HG03558 (cell line): ENCODE data around the gene SEMA6C.

Experiments
- ATAC-seq: cut with Tn5 transposase; IDR thresholded peaks from one replicate; pipeline ENCODE4 v1.9.1; 2021; ENCODE audit warnings: moderate number of reproducible peaks; ENCODE audit not compliant: unreplicated experiment; ENCODE audit errors: extremely low read depth

SEMA6C gene

DNA sequence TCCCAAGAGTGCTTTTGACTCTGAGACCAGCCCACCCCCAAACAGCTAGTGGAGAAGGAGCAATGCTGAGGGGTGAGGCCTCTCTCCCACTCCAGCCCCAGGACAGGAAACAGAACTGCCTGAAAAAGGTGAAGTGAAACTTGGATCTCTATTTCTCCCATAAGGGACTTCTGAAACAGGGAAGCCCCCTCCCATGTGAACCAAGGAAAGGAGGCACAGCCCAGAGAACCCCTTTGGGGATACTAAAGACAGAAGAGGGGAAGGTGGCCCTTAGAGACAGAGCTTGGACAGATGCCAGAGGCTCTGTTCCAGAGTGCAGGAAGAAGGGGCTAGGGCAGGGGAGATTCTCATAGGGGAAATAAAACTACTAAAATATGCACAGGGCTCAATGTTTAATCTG, 12.9 kb upstream of the SEMA6C start:
- ATAC-seq: no peak

DNA sequence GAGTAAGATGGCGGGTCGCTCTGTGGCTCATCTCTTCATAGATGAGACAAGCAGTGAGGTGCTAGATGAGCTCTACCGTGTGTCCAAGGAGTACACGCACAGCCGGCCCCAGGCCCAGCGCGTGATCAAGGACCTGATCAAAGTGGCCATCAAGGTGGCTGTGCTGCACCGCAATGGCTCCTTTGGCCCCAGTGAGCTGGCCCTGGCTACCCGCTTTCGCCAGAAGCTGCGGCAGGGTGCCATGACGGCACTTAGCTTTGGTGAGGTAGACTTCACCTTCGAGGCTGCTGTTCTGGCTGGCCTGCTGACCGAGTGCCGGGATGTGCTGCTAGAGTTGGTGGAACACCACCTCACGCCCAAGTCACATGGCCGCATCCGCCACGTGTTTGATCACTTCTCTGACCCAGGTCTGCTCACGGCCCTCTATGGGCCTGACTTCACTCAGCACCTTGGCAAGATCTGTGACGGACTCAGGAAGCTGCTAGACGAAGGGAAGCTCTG, 12.4 kb upstream of the SEMA6C start:
- ATAC-seq: no peak

DNA sequence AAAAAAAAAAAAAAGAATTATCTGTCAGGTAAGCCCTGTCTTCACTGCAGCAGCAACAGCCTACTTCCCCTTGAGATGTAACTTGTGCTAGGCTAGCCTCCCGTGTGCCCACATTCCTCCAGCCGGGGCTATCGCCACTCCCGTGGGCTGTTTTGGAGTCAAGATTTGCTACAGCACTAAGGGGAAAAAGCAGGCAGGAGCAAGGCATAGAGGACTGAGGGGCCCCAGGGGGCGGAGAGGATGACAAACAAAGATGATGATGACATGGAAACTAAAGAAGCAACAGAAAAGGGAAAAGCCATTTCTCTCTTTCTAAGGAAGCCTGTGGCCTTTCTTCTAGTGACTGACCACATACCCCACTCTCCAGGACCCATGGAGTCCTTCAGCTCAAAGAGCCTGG, 11.9 kb upstream of the SEMA6C start:
- ATAC-seq: no peak

DNA sequence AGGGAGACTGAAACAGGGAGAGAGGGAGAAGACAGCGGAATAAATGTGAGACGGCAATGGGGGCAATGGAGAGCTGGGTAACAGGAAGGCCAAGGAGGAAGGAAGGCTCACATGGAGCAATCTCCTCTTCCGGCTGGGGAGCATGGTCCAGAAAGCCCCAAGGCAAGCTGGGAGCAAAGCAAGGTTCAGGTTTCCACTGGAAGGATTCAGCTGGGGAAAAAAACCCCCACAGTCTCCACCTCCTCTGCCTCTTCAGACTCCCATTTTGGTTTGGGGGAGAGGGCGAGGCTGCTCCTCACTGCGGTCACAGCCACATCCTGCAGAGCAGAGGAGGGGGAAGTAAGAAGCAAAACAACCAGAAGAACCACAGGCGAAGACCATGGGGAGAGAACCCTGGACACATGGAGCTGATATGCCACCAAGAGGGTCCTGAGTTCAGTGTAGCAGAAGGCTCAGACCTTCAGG, 10.7 kb upstream of the SEMA6C start:
- ATAC-seq: no peak

DNA sequence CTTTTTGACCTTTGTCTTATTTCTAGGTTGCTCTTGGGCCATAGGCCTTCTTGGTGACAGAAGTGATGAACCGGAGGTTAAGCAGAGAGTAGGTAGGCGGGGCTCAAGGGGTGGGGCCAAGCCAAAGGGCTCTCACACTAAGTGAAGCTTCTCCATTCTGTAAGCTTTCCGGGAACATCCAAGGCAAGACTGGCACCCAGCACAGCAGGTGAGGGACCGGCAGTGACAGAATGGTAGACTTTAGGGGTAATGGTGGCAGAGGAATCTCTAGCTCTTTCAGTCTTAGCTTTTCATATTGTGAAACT, 10.0 kb upstream of the SEMA6C start, which contains the start of gene TNFAIP8L2:
TNFAIP8L2 (plus strand) TSS at position 135 of the 305 bp plus-strand sequence. CDS start 2,049 bp downstream, outside the sequence.
- ATAC-seq: no peak

DNA sequence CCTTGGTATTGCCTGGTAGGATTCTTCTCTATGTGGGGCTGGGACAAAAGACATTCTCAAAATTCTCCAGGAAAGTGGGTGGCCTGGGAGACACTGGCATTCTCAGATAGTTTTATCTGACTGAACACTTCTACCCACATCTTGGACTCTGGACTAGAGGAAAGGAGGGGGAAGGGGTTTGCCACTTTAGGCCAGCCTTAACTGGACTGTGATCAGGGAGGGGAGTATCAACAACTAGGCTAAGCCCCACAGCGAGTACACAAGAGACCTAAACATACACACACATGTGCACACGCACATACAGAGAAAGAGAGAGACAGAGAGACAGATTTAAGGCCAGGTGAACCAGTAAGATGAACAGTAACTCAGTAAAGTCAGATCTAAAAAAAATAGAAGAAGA, 1.2 kb upstream of the SEMA6C start:
- ATAC-seq: no peak

DNA sequence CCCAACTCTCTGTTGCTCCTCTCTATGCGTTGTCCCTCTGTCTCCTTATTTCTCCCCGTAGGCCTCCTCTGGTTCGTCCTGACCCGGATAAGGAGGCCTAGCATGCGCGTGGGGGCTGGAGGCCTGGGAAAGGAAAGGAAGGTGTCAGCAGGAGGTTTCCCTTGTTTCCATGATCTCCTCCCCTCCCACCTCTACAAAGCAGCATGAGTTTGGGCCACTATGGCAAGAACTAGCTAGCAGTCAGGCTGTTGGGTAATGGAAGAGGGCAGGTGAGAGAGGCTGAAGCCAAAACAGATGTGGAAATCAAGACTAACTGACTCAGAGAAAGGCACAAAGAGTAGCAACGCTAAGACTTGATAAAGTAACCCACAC, 687 bp upstream of the SEMA6C start:
- no peak for ATAC-seq

DNA sequence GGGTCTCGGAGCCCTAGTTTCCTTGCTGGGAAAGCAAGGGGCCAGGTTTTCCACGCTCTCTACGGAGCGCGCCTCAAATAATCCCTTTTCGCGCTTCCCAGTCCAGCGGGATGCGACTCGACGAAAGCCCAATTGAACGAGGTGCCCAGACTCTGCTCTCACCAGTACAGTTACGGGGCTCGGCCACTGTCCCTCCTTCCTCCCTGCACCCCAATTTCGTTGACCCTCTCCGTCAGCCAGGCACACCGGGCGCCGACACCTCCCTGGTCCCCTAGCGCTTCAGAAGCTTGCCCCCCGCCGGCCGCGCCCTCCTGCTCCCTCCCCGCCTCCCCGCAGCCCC, 389 bp downstream of the SEMA6C start:
- ATAC-seq: no peak

DNA sequence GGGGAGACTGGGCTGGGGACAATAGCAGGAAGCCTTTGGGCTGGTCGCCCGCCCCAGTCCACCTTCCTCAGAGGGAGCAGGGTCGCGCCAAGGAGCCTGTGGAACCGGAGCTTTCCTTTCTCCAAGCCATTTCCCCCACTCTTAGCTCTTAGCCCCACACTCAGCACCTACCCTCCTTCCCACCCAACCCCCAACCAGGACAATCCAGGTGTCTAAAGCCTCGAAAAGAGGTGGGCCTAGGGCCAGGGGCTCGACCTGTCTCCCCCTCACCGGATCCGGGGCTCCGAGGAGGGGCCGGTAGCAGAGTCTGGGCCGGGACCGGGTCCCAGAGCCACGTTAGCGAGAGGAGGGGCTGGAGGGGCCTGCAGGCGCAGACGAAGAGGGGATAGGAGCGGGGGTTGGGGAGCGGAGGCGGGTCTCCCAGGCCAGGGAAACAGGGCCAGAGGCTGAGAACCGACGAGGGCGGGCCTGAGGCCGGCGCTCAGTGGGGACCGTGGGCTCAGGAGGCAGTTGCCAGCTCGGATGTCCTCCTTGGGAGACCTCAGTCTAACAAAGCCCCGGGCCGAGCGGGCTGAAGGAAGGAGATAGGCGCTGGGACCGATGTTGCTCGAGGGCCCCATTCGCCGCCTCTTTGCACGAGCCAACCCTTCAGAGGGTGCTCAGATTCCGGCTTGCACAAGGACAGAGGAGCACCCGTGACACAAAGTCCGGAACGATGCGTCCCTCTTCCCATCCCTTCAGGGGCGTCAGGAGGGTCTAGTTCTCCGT, 943 bp downstream of the SEMA6C start:
- ATAC-seq: no peak

DNA sequence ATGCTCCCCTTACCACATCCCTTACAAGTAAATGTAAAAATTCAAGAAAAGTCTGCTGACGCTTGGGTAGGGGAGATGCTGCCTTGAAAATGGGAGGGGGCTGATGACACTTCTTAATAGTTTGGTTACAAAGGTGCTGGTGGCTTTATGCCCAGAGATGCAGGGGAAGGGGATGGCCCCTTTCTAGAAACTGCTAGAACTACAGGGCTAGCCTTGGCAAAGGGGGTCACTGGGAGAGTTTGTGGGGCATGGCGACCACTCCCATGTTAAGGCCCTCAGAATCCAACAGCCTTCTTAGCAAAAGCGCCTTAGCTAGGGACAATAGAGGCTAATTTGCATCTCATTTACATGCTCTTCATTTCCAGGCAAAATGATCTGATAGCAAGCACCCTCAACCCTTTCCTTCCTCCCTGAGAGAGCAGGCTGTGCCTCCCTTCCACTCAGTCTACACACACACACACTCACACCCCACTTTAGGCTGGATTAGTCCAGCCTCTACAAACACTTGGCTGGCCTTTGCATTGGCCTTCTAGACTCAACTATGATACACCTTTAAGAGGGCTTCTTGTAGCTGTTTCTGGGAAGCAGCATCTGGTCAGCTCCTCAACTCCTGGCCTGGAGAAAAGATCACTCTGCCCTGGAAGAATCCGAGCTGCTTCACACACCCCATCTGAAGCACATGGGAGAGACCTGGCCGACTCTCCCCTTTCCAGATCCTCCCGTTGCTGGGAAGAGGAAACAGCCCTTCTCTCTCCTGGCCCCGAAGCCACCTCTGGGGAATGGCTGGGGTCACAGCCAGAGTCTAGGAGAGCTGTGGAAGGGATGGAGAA, 1.7 kb downstream of the SEMA6C start:
- no peak for ATAC-seq

DNA sequence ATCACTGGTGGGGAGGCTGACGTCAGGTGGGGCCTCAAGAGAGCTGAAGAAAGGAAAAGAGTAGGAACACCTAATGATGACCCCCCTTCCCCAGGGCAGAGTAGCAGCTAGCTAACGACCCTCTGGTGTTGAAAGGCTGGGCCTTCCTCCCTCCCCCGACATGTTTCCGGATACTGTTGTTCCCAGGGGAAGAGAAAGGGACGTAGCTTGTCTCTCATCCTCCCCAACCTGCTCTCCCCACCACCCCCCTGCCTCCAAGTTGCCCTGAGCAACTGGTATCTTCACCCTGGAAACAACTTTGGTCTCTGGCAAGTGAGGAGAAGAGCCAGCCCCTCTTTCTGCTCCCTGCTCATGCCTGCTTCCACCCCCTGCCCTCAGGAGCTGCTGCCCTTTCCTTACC, 2.4 kb downstream of the SEMA6C start:
- ATAC-seq: no peak

DNA sequence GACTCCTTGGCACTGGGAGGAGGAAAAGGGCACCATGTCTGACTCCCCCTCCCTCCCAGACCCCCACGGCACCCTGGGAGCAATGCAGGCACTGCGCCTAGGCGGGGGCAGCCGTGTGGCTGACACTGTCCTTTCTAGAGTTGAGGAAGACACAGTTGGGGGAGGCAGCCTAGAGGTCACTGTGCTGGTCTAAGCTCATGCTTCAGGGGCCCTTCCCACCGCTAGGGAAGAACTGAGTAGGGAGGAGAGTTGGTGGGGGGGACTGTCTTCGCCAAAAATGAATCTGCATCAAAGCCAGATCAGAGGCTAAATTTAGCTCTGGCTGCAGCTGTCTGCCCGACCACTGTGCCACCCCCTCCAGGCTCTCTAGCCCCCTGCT, 3.4 kb downstream of the SEMA6C start:
- no peak for ATAC-seq

DNA sequence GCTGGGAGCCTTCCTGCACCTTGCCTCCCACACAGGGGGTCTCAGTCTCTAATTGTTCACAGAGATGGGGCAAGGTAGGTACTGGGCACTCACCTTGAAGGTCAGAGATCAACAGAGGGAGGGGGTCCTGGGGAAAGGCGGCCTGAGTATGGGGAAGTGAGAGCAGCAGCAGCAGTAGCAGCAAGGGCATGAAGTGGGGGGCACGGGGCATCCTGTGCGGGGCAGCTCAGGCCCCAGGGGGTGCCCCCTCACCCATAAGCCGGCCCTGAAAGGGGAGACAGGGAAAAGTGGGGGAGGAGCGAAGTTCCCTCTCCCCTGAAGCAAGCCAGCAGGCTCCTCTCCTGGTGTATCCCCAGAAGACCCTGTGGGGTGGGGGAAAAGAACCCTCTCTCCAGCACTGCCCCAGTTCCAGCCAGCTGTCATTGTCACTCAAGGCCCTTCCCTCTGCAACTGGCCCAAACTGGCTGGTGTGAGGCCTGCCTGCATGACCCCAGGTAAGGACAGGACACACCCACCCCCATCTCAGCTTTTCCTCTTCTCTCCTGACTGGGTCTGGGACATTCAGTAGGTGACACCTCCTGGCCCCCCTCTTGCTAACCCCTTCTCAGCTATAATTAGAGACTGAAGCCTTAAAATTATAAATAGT, 3.9 kb downstream of the SEMA6C start:
- no peak for ATAC-seq

DNA sequence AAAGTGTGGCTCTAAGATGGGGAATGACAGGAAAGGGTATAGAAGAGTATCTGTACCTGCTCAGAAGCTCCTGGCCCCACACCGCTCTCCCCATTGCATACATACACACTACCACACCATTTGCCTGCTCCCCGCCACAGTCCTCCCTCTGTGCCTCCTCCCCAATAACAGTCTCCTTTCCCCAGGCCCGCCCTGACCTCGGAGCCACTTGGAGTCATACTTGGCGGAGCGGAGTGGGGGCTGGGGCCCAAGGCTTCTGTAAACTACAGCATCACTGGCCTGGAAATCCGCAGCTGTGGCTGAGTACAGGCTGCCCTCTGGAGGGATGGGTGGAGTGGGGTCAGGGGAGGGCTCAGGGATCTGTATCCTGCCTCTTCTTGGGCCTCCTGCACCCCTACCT, 8.6 kb downstream of the SEMA6C start:
- no peak for ATAC-seq

DNA sequence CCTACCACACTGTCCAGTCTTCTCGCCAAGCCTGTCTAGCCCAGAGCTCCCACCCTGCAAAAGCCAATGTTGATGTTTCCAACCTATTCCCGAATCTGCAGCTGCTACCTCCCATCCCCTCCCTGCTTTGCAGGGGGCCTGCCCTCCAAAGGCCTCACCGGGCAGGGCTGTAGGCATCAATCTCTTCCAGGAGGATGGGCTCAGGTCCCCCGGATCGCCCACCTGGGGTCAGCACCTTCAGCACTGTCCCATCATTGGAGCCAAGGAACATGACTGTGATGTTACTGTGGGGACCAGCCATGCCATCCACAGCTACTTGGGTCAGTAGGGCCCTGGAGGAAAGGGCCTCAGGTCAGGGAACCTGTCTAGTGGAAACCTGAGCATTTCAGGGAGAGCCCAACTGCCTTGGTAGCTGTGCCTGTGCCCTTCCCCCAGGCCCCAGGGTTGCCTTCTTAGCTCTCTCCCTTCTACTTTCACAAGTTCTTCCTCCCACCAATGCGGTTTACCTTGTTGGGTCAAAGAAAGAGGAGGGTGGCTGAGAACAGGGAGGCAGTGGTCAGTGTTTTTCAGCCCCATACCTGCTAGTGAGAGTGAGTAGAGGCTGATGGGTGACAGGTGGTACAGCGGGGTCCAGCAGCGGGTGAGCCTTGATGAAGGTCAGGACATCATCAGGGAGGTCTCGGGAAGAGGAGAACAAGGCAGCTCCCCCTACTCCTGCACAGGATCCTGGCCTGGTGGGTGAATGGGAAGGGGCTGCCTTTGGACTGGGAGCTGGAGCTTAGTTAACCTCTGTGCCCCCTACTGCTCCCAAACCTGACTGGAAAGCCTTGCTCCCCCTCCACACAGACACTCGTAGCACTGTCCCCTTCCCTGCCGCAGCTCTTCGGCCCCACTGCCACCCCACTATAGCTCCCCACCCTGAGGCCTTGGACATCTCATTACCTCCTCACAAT, 10.7 kb downstream of the SEMA6C start:
- no peak for ATAC-seq

DNA sequence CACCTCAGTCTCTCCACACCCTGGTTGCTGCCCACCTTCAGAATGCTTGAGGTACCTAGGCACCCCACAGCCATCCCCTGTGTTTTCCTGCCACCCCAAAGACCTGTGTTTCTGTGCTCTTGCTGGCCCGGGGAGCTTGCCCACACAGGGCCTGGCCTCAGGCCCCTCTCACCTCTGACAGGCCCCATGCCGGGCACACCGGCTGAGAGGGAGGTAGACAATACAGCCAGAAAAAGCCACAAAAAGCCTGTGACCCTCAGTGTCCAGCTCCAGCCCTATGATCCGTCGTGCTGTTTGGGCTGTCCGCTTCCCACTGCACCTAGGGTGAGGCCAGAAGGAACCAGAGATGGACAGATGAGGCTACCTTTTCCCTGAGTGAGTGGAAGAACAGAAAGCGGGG, 11.4 kb downstream of the SEMA6C start:
- ATAC-seq: no peak

DNA sequence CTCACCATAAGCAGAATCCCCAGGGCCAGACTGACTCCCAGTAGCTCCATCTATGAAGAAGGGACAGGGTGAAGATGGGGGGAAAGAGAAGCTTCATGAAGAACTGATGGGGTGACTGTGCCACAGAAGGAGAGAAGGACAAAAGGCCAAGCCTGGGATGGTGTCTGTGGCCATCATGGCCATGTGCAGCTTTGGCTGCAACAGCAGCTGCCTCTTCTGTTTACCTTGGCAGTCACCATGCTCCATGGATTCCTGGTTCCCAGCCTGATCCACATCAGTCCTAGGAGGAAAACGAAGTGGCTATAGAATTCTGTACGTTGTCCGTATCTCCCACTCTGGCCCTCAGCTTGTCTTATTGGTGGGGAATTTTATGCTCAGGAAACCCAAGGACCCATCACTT, 12.0 kb downstream of the SEMA6C start:
- ATAC-seq: no peak

DNA sequence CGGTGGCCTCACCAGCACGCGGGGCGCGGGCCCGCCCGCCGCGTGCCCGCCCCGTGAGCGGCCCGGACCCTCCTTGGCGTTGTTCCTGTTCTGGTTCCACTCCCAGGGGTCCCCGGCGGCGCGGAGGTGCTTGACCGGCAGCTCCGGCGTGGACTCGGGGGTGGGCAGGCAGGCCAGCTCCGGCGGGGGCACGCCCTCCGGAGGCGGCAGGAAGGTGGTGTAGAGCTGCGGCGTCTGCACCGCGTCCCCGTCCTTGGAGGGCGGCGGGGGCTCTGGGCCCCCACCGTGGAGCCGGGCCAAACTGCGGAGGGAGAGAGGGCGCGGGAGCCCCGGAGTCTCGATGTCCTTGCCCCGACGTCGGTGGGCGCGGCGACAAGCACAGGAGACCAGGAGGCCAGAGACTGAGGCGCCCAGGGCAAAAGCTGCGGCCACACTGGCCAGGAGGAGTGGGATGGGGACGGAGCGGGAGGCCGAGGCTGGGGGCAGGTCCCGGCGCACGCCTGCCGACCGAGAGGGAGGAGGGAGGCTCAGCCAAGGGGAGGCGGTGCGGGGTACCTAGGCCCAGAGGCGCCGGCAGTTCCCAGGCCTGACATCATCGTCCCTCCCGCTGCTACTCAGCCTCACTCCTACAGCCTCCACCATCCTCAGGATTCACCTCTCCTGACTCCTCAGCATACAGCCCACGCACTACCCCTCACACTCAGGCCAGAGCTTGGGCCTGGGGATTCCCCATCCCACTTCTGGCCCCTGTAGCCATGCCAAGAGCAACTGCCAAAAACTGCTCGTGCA, 13.2 kb downstream of the SEMA6C start:
- ATAC-seq: no peak

DNA sequence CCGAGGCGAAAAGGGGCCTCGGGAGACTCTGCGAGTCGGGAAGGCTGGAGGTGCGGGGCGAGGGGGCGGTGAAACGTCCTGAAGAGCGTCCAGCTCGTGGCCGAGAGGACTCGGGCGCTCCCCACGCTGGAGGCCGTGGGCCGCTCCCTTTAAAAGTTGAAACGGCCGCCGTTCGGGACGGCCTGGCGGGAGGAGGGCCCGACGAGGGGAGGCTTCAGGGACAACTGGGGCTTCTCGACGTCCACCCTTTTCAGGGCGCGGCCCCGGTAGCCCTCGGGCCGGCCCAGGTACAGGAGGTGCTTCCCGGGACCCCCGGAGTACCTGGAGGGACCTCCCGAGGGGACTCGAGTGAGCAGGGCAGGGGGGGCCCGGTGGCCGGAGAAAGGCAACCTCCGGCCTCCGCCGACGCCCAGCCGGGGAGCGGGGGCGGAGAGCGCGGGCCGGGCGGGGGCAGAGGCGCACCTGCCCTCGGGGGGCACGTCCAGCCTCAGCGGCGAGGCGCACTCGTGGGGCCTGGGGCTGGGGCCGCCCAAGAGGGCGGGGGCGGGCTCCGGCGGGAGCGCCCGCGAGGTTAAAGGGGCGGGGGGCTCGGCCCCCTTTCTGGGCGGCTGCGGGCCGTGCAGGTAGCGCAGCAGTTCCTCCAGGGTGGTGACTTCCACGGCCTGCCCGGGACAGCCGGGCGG, 14.0 kb downstream of the SEMA6C start:
- no peak for ATAC-seq
